GM04504 (cell line): ENCODE results near the gene WHRN.

Experiments
- DNase-seq: peaks from one replicate; pipeline ENCODE4 v3.0.0-alpha.2; 2012; ENCODE audit warnings: low read depth

Gene WHRN

GRCh38 chr9:114471157-114471556 lies 34.1 kb downstream of the WHRN start:
- DNase-seq = no peak

GRCh38 chr9:114470581-114470980 lies 34.7 kb downstream of the WHRN start:
- DNase-seq = no peak

DNA sequence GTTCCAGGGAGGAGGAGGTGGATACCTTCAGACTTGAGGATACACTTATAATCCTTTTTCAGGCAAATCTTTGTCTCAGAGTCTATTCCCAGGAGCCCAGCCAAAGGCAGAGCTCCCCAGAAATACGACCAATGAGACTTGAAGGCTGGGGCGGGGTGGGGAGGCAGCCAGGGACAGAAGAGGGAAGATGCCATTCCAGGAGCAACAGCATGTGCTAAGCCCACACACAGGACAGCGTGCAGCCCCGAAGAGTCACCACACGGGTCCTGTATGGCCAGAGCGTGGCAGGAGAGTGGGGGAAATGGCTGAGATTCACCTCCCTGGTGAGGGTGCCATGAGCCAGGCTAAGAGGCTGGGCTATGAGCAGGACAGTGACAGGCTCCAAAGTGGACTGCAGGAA lies 35.2 kb downstream of the WHRN start:
- no peak for DNase-seq

- no peak for DNase-seq
Observed at GRCh38 chr9:114469091-114469853, 36.0 kb downstream of the WHRN start.

DNA sequence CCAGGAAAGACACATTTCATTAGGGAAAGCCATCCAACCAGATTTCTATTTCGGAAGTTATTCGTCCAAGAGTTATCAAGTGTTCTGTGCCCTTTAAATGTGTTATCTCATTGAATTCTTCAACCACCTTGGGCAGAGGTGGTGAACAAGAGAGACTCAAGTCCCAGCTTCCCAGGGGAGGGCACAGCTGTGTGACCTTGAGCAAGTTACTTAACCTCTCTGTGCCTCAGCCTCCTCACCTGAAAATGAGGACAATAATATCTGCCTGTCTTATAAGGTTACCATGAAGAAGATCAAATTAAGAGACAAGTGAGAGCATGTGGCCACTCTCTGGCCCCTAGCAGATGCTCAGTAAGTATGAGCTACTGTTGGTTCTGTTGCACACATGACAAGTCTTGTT lies 37.4 kb downstream of the WHRN start:
- DNase-seq = no peak

DNA sequence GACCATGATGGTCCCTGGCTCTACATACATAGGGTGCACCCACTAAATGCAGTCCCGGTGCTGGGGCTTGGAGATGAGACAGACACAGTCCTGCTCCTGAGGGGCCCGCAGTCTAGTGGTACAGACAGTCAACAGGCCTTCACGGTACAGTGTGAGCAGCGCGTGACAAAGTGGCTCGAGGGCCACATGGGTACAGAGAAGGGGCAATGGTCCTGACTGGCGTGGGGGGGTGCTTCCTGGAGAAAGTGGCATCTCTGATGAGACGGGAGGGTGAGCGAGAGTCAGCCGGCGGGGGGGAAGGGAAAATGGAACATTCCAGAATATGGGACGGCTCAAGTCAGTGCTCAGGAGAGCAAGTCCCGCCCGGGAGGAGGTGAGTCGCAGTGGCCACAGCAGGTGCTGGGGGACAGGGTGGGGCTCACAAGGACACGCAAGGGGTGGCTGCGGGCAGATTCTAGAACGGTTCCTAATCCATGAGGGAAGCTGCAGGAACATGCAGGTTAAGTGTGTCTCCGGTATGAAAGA lies 38.0 kb downstream of the WHRN start:
- DNase-seq = no peak

DNA sequence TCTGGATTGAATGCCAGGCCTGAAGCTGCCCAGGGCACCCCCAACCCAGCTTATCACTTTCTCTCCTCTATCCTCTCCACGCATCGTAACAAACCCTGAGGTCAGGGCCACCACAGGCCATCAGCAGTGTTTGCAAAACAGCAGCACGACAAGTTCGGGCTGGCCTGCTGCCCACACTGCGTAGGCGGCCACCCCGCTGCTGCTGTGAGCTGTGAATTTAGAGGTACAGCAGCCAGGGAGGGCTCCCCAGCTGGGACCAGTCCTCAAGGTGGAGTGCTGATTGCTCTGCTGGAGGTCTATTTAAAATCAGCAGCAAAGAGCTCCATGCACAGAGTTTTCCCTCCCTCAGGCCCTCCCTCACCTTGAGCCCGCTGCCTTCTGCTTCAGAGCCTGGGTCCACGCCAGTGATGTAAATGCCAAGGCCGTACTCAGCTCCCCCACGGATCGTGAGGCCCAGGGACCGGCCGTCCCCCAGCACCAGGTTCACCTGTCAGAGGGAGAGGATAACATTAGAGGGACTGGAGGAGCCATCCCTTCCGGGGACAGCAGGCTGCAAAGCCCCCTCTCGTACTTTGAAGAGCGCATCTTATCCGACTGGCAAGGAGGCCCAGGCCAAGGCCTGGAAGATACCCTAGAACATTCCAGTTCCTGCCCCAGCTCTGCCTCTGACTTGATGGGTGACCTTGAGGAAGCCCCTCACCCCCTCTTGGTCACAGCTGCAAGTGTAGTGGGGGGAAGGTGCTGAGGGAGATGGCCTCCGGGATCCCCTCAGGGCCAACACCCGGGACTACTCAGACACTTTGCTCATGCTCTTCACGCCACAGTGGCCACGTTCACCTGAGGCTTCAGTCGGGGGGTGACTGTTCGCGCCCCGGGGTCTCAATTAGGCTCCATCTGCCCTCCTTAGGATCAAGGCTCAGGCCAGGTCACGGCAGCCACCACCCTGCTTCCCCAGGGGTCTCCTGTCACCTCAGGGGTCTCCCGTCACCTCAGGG lies 39.1 kb downstream of the WHRN start:
- no peak for DNase-seq

DNA sequence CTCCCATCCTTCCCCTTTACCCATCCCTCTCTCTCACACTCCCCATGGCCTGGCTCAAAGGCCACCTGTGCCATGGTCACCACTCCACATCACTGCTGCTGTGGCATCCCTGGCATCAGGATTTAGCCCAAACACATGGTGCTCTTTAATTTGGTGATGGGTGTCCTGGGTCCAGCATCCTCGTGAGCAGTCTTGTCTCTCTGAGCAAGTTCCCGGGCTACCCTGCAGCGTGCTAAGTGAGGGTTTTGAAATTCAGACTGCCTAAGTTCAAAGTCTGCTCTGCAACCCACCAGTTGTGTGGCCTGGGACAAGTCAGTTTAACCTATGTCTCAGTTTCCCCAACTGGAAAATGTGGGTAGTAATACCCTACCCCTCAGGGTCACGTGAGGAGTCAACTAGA lies 39.9 kb downstream of the WHRN start:
- DNase-seq = no peak

DNA sequence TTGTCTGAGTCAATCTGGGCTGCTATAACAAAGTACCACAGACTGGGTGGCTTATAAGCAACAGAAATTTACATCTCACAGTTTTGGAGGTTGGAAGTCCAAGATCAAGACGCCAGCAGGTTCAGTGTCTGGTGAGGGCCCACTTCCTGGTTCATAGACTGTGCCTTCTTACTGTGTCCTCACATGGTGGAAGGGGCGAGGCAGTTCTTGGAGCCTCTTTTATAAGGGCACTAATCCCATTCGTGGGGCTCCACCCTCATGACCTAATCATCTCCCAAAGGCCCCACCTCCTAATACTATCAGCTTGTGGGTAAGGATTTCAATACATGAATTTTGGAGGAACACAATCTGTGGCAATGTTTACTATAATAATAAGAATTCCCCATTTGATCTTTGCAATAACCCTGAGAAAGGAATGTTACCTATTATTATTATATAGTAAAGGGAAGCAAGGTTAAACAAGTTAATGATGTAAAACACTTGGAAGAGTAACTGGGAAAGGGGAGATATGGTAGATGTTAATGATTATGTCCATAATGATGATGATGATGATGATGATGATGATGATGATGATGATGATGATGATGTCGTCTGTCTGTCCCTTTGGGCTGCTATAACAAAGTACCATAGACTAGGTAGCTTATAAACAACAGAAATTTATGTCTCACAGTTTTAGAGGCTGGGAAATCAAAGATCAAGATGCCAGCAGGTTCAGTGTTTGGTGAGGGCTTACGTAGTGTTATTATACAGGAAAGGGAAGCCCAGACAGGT lies 40.8 kb downstream of the WHRN start:
- DNase-seq = no peak

DNA sequence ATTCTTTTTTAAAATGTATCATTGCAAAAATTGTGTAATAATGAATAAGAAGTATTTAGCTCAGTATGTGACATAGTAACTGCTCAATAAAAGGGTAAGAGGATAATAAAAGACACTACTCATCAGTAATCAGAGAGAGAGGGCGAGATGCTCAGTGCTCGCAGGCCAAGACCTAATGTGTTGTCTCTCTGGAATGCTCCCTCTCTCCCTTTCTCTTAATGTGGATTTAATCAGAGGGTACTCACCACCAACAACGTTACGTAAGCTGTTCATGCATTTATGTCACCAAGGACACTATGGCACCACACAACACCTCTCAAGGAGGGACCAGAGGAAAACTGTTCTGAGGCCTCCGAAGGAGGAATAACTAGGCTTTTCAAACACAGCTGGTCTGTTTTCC lies 42.5 kb downstream of the WHRN start:
- DNase-seq = peak; percentile 27

- no peak for DNase-seq
Observed at GRCh38 chr9:114461468-114461867, 43.8 kb downstream of the WHRN start.

GRCh38 chr9:114460513-114461199 lies 44.6 kb downstream of the WHRN start:
- no peak for DNase-seq

DNA sequence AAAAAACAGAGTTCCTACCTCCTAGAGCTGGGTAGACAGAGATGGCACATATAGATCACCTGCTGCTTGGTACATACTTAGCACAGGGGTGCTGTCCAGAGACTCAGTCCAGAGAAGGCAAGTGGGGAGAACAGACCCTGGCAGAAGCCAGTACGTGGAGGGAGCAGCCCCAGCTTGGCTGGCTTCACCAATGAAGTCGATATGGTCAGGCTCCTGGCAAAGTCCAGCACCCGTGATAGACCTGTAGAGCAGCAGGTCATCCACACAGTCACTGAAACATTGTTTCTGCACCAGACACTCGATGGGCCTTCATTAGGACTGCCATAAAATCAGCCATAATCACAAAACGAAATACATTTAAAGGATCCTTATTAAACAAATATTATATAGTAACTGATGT lies 45.8 kb downstream of the WHRN start:
- no peak for DNase-seq

DNA sequence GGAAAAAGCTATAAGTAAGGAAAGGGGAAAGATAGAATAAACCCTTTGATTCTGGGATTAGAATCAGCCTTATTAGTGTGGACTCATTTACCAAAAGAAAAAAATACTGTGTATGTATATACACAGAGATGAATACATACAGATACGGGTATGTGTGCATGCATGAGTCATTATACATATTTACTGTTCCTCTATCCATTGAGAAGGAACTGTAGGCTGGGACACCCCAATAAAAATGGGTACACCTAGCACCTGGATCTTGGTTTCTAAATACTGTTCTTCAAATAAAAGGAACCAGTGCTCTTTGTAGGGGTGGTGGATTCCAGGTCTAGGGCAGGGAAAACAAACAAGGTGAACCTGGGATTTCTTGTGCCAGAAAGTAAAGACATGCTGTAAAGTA lies 48.3 kb downstream of the WHRN start:
- DNase-seq = no peak

DNA sequence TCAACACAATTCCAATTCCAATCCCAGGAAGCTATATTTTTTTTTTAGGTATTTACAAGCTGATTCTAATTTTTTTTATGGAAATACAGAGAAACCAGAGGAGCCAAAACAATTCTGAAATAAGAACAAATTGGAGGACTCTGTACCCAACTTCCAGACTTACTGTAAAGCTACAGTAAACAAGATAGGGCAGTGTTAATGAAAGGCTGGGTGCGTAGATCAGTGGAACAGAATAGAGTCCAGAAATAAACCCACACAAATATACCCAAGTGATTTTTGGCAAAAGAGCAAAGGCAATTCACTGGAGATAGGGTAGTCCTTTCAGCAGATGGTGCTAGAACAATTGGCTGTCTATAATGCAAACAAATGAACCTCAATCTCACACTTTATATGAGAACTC lies 50.6 kb downstream of the WHRN start:
- DNase-seq = no peak

GRCh38 chr9:114452219-114453165 lies 52.8 kb downstream of the WHRN start:
- DNase-seq = no peak

DNA sequence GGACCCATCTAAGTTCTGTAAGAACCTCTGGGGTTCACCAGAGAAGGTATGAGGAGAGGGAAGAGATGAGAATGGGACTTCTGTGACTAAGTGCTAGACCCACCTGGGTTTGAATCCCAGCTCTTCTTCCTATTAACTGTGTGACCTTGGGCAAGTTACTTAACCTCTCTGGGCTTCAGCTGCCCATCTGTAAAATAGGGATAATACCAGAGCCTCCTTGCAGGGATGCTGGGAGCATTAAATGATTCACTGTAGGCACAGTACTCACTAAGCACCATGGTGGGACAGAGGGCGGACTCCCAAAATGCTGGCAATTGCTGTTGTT lies 53.6 kb downstream of the WHRN start:
- no peak for DNase-seq

DNA sequence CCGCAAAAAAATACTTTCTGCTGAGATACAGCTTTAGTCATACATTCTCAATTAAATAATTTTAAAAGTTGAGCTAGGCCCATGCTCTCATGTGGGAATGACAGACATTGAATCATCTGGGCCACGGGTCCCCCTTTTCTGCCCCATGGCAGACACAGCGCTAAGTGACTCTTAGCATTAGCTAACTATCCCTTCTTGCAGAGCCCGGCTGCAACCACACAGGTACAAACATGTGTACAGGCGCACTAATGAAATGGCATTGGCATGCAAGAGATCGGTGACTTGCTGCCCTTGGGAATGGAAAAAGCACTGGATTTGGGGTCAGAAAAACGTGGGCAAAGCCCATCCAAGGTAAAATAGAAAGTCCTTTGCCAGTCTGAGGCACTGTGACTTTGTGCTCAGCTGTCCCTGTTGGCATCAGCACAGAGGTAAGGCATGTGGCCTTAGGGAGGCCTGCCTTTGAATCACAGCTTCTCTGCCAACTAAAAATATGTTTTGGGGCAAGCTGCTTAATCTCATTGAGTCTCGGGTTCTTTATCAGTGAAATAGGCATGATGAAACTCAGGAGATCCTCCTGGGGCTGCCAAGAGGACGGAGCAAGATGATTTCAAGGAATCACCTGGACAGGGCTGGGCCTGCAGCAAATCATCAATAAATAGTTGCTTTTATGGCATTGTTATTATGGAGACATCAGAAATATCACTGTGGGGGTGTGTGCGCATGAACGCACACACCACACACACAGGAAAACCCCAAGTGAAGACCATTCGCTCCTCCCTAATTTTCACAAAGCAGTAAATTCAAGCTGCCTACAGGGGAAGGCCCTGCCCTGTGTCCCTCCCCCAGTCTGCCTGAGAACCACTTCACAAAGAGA lies 54.2 kb downstream of the WHRN start:
- DNase-seq = no peak

DNA sequence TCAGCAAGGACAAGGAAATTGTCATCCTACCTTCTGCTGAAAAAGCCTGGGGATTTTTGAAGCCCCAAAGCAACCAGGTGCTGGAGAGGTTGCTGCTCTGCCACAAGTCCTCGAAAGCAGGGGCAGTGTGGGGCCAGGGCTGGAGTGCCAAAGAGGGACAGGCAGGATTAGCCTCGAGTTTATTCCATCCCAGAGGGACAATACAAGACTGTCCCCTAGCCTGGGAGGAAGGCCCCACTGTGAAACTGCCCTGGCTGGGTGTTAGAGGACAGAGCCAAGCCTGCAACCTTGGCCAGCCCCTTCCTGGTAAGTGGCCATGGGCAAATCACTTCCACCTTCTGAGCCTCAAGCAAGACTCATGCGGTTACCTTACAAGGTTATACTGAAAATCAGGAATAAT lies 55.1 kb downstream of the WHRN start:
- DNase-seq = no peak

DNA sequence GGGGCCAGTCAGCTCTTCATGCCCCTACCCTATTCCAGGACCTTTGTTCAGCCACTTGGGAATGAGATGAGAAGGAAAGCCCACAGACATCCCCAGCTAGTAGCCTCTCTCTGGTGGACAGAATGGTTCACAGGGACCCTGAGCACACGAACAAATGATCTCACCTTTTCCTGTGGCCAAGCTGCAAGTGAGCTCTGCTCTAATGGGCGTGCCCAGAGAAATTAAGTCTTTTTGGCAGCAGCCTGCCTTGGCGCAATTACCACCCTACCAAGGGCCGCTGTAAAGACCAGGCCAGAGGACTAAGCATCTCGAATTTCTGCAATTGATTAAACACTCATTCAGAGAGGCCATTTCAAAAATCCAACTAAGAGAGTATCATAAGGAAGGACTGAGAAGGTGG lies 56.0 kb downstream of the WHRN start:
- DNase-seq = no peak
